Measurements from ENCODE around the gene WFDC1. TPM values are rescaled to one million over a fixed set of nuclear protein-coding genes. Genes with fewer than 3 reads are reported as not detected.
"Not testable (repeated sequence)": the region's sequence is repeated elsewhere in the genome, so short reads cannot be mapped to it uniquely, and the experiment has no call there.

Gene WFDC1
- total RNA-seq, 1 donor from 2014 or later = 3.0 TPM

GRCh38 chr16:84339766-84340165 lies 45.1 kb downstream of the WFDC1 start:
- Mint-ChIP-seq H3K4me3 (no peak overlapping the region), H3K27me3 (ENCODE audit: low read depth) (no peaks in the 10 kb centered on the region), H3K9me3 (peaks cover 20% of the 10 kb centered on the region), H3K36me3 (peaks cover 13% of the 10 kb centered on the region), H3K27ac (no peak overlapping the region), H3K4me1 (peaks cover 4% of the 10 kb centered on the region)
- TF ChIP-seq, protein P1, sequence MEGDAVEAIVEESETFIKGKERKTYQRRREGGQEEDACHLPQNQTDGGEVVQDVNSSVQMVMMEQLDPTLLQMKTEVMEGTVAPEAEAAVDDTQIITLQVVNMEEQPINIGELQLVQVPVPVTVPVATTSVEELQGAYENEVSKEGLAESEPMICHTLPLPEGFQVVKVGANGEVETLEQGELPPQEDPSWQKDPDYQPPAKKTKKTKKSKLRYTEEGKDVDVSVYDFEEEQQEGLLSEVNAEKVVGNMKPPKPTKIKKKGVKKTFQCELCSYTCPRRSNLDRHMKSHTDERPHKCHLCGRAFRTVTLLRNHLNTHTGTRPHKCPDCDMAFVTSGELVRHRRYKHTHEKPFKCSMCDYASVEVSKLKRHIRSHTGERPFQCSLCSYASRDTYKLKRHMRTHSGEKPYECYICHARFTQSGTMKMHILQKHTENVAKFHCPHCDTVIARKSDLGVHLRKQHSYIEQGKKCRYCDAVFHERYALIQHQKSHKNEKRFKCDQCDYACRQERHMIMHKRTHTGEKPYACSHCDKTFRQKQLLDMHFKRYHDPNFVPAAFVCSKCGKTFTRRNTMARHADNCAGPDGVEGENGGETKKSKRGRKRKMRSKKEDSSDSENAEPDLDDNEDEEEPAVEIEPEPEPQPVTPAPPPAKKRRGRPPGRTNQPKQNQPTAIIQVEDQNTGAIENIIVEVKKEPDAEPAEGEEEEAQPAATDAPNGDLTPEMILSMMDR (IDR thresholded peaks at IDR 0.05; ENCODE audit: unreplicated experiment) = no peak
- no peak for DNase-seq (ENCODE audit: low spot score in 2 of 2, unreplicated experiment in 2 of 2)

GRCh38 chr16:84340325-84341040 lies 45.8 kb downstream of the WFDC1 start:
- Mint-ChIP-seq H3K36me3 (peaks cover 11% of the 10 kb centered on the region), H3K4me1 (peaks cover 4% of the 10 kb centered on the region), H3K27ac (no peak overlapping the region), H3K9me3 (peaks cover 13% of the 10 kb centered on the region), H3K4me3 (no peak overlapping the region), H3K27me3 (ENCODE audit: low read depth) (no peaks in the 10 kb centered on the region)
- TF ChIP-seq, protein P1 (IDR thresholded peaks at IDR 0.05; ENCODE audit: unreplicated experiment) = no peak
- no peak for DNase-seq (ENCODE audit: low spot score in 2 of 2, unreplicated experiment in 2 of 2)

DNA sequence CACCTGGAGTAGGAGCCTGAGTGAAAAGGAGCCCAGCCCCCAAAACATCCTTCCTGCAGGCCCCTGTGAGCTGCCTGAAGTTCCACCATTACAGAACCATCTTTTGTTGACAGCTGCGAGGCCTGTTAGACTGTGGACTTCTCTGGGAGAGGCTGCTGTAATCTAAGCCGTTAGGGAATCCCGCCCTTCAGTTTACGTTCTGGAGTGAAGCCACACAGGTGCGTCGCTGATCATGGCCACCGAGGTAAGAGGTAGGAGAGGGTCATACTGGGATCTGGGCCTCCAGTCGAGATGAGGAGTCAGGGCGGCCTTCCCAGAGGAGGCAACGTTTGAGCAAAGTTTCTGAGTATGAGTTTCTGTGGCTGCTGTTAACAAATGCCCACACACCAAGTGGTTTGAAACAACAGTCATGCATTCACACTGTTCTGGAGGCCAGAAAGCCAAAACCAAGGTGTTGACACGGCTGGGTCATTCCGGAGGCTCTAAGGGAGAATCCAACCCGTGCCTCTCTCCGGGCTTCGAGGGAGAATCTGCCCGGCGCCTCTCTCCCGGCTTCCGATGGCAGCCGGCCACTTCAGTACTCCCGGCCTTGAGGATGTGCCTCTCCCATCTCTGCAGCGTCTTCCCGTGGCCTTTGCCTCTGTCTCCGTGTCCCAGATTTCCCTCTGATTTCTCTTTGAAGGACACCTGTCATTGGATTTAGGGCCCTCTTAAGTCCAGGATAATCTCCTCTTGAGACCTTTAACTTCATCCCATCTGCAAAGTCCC lies 47.0 kb downstream of the WFDC1 start:
- no peak for DNase-seq (ENCODE audit: low spot score in 2 of 2, unreplicated experiment in 2 of 2)
- TF ChIP-seq, protein P1 (IDR thresholded peaks at IDR 0.05; ENCODE audit: unreplicated experiment) = no peak
- Mint-ChIP-seq H3K9me3 (peaks cover 8% of the 10 kb centered on the region), H3K27ac (no peak overlapping the region), H3K4me3 (no peak overlapping the region), H3K36me3 (peaks cover 7% of the 10 kb centered on the region), H3K27me3 (ENCODE audit: low read depth) (peaks cover under 1% of the 10 kb centered on the region), H3K4me1 (peaks cover 4% of the 10 kb centered on the region)

DNA sequence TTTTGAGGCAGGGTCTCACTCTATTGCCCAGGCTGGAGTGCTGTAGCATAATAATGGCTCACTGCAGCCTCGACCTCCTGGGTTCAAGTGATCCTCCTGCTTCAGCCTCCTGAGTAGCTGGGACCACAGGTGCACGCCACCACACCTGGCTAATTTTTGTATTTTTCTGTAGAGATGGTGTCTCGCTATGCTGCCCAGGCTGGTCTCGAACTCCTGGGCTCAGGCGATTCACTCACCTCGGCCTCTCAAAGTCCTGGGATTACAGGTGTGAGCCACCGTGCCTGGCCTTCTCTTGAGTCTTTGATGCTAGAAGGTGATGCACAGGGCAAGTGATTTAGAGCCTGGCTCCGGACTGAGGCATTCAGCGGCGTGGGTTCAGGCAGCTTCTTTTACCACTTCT lies 49.1 kb downstream of the WFDC1 start:
- H3K4me3 Mint-ChIP-seq = not testable (repeated sequence)

DNA sequence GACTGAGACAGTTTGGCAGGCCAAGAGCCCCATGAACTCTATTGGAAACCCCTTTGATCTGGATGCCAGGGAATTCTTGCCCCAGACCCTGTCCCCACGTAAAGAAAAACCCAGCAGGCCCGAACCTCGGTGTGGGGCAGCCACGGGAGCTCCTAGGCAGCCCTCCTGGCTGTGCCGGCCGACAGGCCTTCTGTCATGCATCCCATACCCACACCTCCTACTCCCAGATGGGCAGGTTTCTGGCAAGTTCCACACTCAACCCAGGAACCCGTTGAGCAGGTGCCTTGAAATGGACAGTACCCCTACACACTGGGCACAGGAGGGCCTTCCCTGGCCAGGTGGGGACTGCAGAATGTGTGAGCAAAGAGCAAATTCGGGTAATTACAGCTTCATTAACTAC lies 50.1 kb downstream of the WFDC1 start:
- Mint-ChIP-seq H3K27me3 (ENCODE audit: low read depth) (peaks cover 1% of the 10 kb centered on the region), H3K36me3 (no peaks in the 10 kb centered on the region), H3K4me1 (peaks cover 6% of the 10 kb centered on the region), H3K9me3 (no peaks in the 10 kb centered on the region), H3K27ac (no peak overlapping the region), H3K4me3 (no peak overlapping the region)
- TF ChIP-seq, protein P1 (IDR thresholded peaks at IDR 0.05; ENCODE audit: unreplicated experiment) = no peak
- no peak for DNase-seq (ENCODE audit: low spot score in 2 of 2, unreplicated experiment in 2 of 2)

More for the DNA sequence above, 49.1 kb downstream of the WFDC1 start:
- H3K4me1 Mint-ChIP-seq; H3K9me3 Mint-ChIP-seq; H3K27me3 Mint-ChIP-seq (ENCODE audit: low read depth); H3K27ac Mint-ChIP-seq; H3K36me3 Mint-ChIP-seq; DNase-seq (ENCODE audit: low spot score in 2 of 2, unreplicated experiment in 2 of 2): not testable (repeated sequence)

- DNase-seq (ENCODE audit: low spot score in 2 of 2, unreplicated experiment in 2 of 2) = no peak
- no peak overlapping the region for H3K27ac Mint-ChIP-seq
- TF ChIP-seq, protein P1 (IDR thresholded peaks at IDR 0.05; ENCODE audit: unreplicated experiment) = no peak
- no peaks in the 10 kb centered on the region for H3K9me3 Mint-ChIP-seq
- no peaks in the 10 kb centered on the region for H3K36me3 Mint-ChIP-seq
- H3K4me1 Mint-ChIP-seq = peaks cover 2% of the 10 kb centered on the region
- peaks cover 1% of the 10 kb centered on the region for H3K27me3 Mint-ChIP-seq (ENCODE audit: low read depth)
- no peak overlapping the region for H3K4me3 Mint-ChIP-seq
Measured at GRCh38 chr16:84347161-84347560, 52.5 kb downstream of the WFDC1 start.

All from mesothelial cell of epicardium (in vitro differentiated cells).